Right ventricle myocardium inferior (tissue), 1 donor: Measurements from ENCODE around the gene FOXD3. TPM values are rescaled to one million over a fixed set of nuclear protein-coding genes. Genes with fewer than 3 reads are reported as not detected.
A peak's percentile ranks its signal among the peaks of the same experiment; 100 is the strongest.

ENCODE experiments used
- ATAC-seq: fragments of 200-7000 bp; cut with Tn5 transposase; one replicate; pipeline ENCODE4 v1.9.1; 2020; ENCODE audit warnings: mild to moderate bottlenecking, moderate library complexity
- DNase-seq: peaks from one replicate; pipeline ENCODE4 v3.0.0; 2021; ENCODE audit errors: missing footprints
- intact Hi-C: fragments of 100-400 bp; cut with DNase I; formaldehyde crosslinking; loops from one replicate; pipeline ENCODE4 v1.11.0; 2022
- long read RNA-seq: library from polyadenylated mRNA; unstranded; transcript quantifications from one replicate; pipeline ENCODE4 v2.0.0, GENCODE V29; 2021
- total RNA-seq: library from RNA; stranded (reverse); fragmentation: NEBNext Ultra II Directional; extraction: Animal tissue kit (Norgen Biotek cat#: 25700); gene quantifications from one replicate; pipeline ENCODE4 v1.2.1, GENCODE V29; 2021
- donor health status: DM: no; HTN: yes; CAD: no; lungs with severe emphysema.

Gene FOXD3
- total RNA-seq, result 0.19 TPM
- long read RNA-seq, partial matches to known transcripts, result 0 of 1 reads
- long read RNA-seq, other reads (novel, unspliced or antisense), result 0 of 1 reads

GRCh38 chr1:63322114-63322943 lies at the start of gene FOXD3:
Gene FOXD3 (plus strand): TSS chr1:63322567. CDS start chr1:63323059, 492 bp downstream.
- no peak for ATAC-seq
- intact Hi-C loops, result no loop called here

DNA sequence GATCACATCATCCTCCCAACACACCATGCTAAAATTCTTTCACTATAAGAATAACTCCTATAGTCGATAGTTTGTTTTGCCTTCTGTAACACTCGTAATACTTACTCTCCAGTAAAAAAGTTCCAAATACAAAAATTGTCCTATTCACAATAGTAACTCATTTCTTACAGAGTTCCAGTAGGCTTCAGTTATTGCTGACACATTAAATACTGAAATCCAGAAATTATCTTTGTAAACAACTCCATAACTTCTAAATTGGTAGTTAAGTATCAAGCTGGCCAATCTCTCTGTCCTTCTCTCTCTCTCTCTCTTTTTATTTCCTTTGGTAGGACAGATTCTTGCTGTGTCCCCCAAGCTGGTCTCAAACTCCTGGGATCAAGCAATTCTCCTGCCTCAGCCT lies 49.6 kb upstream of the FOXD3 start:
- DNase-seq (no peak), ATAC-seq (no peak)
- intact Hi-C loops, result no loop called here

More at GRCh38 chr1:63322114-63322943, at the start of gene FOXD3:
- peak; percentile 85 for DNase-seq

DNA sequence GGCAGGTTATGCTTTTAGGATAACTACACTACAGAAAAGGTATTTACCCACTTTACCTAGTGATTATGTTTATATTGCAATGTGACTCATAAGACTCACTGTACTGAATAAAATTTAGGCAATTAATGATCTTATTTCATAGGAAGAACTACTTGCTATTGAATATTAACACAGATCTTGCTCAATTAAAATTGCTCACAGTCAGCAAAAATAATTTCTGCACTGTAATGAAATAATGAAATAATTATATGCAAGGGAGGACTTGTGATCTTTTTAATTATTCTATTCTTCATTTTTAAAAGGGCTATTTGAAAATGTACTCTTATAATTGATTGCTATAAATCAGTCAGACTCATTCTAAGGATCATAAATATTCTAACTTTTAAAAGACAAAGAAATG lies 48.0 kb upstream of the FOXD3 start:
- no peak for ATAC-seq
- intact Hi-C loops, result no loop called here
- DNase-seq, result no peak

GRCh38 chr1:63274979-63275378 lies 47.4 kb upstream of the FOXD3 start:
- intact Hi-C loops, result no loop called here
- DNase-seq (no peak), ATAC-seq (no peak)

DNA sequence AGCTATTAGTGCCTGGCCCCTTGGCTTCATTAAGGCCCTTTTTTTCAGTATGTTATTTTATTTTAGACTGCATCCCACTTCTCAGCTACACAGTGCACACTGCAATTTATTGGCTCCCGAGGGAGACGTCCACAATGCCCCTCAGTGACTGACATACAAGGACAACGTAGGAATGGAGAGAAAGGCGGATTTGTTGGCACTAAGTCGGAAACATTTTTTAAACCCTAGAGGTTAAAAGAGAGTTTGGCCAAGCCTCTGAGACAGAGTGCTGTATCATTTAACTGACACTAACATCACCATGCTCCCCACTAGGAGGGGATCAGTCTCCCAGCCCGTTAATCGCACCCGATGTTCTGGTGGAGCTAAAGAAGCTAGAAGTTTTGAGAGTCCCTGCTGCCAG lies 45.7 kb upstream of the FOXD3 start:
- DNase-seq (no peak), ATAC-seq (no peak)
- intact Hi-C loops, result no loop called here

DNA sequence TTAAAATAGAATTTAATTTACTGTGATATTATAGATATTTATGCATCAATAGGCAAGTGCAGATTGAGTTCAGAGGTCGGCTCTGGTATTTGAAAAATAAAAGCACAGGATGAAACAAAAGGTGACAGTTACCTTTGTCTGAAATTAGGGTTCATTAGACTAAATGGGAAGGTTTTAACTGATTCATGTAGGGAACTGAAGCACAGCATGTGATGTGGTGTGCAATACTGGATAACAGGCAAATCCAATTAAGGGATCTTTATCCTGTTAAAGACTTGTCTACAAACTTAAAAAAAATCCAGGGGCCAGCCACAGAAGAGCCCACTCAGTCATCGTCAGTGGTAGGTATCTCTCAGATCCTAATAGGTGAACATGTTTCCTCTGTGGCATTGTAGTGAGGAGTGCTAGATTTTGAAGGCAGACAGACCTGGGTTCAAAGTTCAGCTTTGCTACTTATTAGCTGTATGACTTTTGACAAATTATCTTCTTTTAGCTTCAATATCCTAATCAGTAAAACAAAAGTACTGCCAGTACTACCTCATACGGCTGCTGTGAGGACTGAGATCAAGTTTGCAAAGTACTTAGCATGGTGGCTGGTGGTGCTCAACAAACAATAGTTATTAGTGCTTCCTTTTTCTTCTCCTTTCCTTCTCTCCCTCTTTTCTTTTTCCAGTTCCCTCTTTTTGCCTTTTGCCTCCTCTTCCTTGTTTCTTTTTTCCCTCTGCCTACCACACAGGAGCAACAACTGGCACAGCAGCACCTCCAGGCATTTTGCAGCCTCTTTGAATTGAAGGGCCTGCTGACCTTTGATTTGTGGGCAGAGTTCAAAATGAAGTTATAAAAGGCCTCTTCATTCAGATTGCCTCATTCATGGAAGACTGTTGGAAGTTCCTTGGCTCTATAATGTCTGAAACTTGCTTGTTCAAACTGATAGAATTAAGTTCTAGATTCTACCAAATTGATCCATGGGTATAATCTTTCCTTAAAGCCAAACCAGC lies 44.9 kb upstream of the FOXD3 start:
- ATAC-seq, result no peak
- DNase-seq, result no peak
- intact Hi-C loops, result no loop called here

- ATAC-seq, result no peak
- intact Hi-C loops, result no loop called here
- no peak for DNase-seq
Observed at GRCh38 chr1:63281753-63282152, 40.6 kb upstream of the FOXD3 start.

DNA sequence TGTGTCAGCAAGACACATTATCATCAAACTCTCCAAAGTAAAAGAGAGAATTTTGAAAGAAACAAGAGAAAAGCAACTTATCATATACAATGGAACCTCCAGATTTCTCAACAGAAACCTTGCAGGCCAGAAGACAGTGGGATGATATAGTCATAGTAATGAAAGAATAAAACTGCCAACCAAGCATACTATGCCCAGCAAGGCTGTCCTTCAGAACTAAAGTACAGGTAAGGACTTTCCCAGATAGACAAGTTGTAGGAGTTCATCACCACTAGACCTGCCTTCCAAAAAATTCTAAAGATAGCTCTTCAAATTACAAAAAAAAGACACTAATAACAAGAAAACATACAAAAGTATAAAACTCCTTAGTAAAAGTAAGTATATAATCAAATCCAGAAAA lies 33.2 kb upstream of the FOXD3 start:
- DNase-seq (no peak), ATAC-seq (no peak)
- intact Hi-C loops, result no loop called here

DNA sequence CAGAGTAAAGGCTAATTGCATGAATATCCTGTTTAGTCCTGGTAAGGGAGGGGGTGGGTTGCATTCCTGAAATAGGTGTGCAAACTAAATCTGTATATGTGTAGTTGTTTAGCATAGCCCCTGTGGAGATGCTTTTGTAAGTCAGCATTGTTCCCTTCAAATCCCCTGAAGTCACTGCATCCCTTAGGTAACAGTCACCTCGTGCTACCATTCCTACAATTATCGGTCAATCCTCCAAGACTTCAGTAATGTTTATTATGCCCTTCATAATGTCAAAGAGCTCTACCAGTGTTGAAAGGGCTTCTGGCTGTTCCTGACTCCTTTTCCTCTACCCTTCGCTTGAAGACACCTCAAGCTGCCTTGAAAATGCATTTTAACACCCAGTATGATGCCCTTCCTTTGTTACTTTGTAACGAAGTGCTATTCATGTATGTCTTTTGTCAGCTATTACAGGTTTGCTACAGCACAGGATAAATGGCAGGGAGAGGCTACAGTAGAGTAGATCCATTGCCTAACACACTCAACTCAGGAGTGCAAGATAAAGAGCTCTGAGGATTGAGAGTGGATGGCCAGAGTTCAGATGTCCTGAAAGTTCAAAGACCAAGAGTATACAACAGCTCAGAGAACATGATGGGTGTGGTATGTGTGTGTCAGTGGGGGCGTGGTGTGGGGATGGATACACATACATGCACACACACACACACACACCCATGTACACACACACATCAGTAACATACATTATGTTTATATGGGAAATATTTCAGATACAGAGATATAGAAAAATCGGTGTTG lies 27.4 kb upstream of the FOXD3 start:
- intact Hi-C loops, result no loop called here
- DNase-seq (no peak), ATAC-seq (no peak)

- intact Hi-C loops, result no loop called here
- DNase-seq (no peak), ATAC-seq (no peak)
Observed at GRCh38 chr1:63304410-63304809, 18.0 kb upstream of the FOXD3 start.

GRCh38 chr1:63305043-63305442 lies 17.3 kb upstream of the FOXD3 start:
- intact Hi-C loops, result no loop called here
- ATAC-seq (no peak), DNase-seq (no peak)

DNA sequence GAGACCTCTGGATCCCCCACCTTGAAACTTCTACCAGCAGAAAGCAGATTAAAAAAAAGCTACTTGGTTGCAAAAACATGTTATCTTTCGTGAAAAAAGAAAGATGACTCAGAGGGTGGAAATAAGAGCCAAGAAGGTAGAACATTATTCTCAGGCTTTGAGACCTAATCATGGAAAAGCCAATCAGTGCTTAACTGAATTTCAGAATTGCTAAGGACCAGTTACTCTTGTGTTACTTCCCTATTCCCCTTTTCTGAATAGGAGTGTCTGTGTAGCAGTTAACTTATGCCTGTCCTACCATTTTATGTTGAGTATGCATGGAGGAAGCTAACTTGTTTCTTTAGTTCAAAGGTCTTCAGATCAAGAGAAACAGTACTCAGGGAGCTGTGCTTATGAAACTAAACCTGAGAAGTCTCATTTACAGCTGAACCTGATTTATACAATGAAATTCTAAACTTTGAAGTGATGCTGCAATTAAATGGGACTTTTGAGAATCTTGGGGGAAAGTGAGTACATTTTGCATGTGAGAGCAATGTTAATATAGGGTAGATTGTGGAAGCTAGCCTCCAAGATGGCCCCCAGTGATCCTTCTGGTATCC lies 15.1 kb upstream of the FOXD3 start:
- intact Hi-C loops, result no loop called here
- ATAC-seq, result no peak

DNA sequence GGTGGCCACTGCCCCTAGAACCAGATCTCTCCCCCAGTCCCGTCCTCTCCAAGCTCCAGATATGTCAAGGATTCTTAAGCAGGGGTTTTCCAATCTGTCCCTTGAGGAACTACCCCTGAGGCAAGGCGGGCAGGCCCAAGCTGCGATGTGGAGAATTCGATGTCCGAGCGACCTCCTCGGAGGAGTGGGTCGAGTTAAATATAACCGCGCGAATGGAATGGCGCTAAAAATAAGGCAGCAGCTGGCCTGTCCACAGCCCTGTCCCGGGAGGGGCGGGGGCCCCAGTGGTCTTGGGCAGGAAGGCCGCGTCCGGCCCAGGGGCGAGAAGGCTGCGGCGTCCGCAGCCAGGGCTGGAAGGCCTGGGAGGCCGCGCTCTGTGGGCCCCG lies 5.8 kb upstream of the FOXD3 start:
- no peak for ATAC-seq
- intact Hi-C loops, result no loop called here
- no peak for DNase-seq

More for the DNA sequence above, 15.1 kb upstream of the FOXD3 start:
- no peak for DNase-seq

DNA sequence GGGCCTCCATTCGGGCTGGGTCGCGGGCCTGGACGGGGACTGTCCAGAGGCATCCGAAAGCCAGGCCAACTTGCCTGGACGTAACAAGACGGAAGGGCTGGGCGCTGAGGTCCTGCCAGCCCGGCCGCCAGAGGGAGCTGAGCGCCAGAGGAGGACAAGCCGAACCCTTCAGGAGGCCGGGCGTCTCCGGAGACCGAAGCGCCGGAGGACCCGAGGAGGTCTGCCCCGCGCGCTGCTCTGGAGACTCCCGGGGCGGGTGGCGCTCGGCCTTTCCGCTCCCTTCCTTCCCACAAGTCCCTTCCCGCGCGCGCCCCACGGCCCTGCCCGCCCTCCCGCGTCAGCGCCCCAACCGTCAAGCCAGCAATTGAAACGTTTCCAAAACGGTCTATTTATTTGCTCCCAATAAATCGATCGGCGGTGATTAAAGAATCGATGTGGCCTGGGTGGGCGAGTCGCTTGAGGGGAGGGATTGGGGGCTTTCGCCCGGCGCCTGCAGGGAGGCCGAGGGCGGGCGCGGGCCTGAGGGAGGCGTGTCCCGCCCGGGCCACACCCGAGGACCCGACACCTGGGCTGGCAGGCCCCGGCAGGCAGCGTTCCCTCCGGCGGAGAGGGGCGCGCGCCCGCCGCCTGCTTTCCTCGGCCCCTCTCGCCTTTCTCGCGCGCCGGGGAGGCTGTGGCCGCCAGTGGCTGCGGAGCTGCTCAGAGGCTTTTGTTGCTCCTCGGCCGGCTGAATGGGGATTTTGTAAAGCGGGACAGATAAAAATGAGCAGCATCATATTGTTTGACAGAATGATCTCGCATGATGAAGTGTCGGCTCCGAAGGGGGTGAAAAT lies 5.2 kb upstream of the FOXD3 start:
- ATAC-seq, result peak; percentile 23
- DNase-seq, result peak; percentile 89
- intact Hi-C loops, result no loop called here

- intact Hi-C loops, result no loop called here
- ATAC-seq (no peak), DNase-seq (no peak)
Observed at GRCh38 chr1:63317817-63318152, 4.6 kb upstream of the FOXD3 start.

DNA sequence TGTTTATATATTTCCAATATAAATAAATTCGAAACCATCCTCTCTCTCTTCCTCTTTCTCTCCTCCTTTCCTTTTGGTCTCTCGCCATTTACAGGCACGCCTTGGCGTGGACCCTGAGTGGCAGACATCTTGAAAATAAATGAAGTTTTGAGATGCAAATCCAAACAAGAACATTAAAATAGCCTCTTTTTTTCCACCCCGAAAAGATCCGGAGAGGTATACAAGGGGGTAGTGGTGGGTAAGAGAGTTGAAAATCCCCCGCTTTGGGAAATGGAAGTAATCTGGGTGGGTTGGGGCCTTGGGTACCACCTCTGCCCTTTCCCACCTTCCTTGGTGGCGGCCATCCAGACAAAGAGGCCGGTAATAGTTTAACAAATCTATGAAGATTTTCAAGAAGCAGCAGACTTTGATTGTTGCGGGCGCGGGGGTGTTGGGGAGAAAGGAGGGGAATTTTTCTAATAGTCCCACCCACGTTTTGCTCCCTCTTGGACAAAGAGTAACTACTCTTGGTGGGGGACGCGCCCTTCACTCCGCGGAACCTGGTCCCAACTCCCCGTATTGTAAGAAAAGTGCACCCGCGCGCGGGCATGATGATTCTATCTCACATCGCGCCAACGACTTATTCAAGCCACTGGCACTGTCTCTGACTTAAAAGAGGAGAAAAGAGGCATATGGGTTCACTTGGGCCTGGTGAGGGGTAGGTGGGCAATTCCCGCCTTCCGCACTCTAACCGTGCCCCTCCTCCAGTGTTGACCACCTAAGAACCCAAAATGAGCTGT lies 4.0 kb upstream of the FOXD3 start:
- intact Hi-C loops, result no loop called here
- DNase-seq (no peak), ATAC-seq (no peak)
